ENCODE measurements around the gene AGTPBP1.

AGTPBP1 gene

DNA sequence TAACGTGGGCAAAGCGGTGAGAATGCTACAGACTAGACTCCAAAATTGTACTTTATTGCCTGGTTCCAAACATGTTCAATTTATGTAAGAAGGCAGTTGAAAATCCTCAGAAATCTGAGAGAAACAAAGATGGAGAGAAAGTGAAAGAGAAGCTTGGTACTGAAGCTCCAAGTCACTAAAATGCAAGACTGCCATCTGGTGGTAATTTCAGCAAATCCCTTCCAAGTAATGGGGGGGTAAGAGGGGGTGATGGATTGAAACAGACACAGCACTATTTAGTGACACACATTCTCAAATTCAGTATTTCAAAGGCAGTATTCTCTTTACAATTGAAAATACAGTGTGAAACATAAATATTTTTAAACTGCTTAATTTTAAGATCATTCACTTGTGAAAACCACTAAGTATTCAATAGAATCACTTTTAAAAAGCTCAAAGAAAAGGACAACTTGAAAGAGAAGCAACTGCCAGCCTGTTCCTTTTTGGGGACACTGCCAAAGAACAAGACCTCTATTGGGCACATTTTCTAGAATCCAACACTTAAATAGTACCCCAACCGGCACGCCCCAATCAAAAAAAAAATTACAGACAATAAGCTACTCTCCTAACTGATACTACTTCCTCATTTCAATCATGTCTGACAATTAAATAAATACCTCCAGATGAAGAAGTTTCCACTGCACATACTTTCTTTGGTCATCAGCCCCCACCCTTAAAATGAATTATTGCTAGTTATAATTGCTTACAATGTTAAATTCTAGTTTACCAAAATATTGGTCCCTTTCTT is 131.5 kb downstream of the AGTPBP1 start:
- peaks cover under 1% of the 10 kb centered on the region for H3K36me3 Mint-ChIP-seq (ENCODE audit: low read depth)
- H3K4me1 Mint-ChIP-seq: no peaks in the 10 kb centered on the region
- TF ChIP-seq CTCF (IDR thresholded peaks at IDR 0.05; ENCODE audit: unreplicated experiment in 3 of 3): peak; percentile 83 to 87 (median 86)
- peak overlapping the region in 1 of 3 experiments; percentile 9 for H3K4me3 Mint-ChIP-seq
- peaks cover 3% of the 10 kb centered on the region for H3K27me3 Mint-ChIP-seq (ENCODE audit: low read depth)
- peak overlapping the region; percentile 24 to 67 (median 60) for H3K27ac Mint-ChIP-seq
- H3K9me3 Mint-ChIP-seq: no peaks in the 10 kb centered on the region

GRCh38 chr9:85605905-85606304 is 135.8 kb downstream of the AGTPBP1 start:
- peaks cover 10% of the 10 kb centered on the region for H3K9me3 Mint-ChIP-seq
- no peak overlapping the region for H3K27ac Mint-ChIP-seq
- no peak overlapping the region for H3K4me3 Mint-ChIP-seq
- H3K4me1 Mint-ChIP-seq: no peaks in the 10 kb centered on the region
- H3K27me3 Mint-ChIP-seq (ENCODE audit: low read depth): no peaks in the 10 kb centered on the region
- no peak for TF ChIP-seq CTCF (IDR thresholded peaks at IDR 0.05; ENCODE audit: unreplicated experiment in 3 of 3)
- peaks cover 33% of the 10 kb centered on the region for H3K36me3 Mint-ChIP-seq (ENCODE audit: low read depth)

DNA sequence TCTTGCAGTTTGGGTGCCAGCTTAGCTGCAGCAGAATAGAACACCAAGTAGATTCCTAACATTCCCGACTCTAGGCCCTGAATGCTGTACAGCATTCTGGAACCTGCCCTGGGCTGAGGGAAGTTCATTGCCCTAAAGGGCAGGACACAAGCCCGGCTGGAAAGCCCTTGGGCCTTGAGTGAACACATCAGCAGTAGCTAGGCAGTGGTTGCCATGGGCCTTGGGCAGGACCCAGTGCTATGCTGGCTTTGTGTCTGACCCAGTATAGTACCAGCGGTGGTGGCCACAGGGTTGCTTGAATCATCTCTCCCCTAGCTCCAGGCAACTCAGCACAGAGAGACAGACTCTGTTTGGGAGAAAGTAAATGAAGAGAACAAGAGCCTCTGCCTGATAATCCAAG is 137.8 kb downstream of the AGTPBP1 start:
- no peak for TF ChIP-seq CTCF (IDR thresholded peaks at IDR 0.05; ENCODE audit: unreplicated experiment in 3 of 3)
- no peak overlapping the region for H3K27ac Mint-ChIP-seq
- H3K4me1 Mint-ChIP-seq: peaks cover 8% of the 10 kb centered on the region
- peaks cover 10% of the 10 kb centered on the region for H3K9me3 Mint-ChIP-seq
- H3K27me3 Mint-ChIP-seq (ENCODE audit: low read depth): no peaks in the 10 kb centered on the region
- H3K36me3 Mint-ChIP-seq (ENCODE audit: low read depth): peaks cover 40% of the 10 kb centered on the region
- no peak overlapping the region for H3K4me3 Mint-ChIP-seq

DNA sequence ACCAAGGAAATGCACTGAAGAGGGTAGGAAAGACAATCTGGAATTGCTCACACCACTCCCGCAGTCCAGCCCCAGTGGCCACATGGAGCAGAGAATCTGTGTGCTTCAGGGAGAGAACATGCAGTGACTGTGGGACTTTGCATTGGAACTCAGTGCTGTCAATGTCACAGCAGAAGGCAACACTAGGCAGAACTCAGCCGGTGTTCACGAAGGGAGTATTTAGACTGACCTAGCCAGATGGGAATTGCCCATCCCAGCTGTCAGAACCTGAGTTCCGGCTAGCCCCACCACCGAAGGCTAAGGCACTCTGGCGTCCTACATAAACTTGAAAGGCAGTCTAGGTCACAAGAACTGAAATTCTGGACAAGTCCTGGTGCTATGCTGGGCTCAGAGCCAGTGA is 139.0 kb downstream of the AGTPBP1 start:
- Mint-ChIP-seq H3K9me3 (peaks cover 15% of the 10 kb centered on the region), H3K36me3 (ENCODE audit: low read depth) (peaks cover 48% of the 10 kb centered on the region)

GRCh38 chr9:85600675-85601263 is 141.0 kb downstream of the AGTPBP1 start:
- no peak for TF ChIP-seq CTCF (IDR thresholded peaks at IDR 0.05; ENCODE audit: unreplicated experiment in 3 of 3)
- H3K27me3 Mint-ChIP-seq (ENCODE audit: low read depth): no peaks in the 10 kb centered on the region
- peaks cover 48% of the 10 kb centered on the region for H3K36me3 Mint-ChIP-seq (ENCODE audit: low read depth)
- H3K4me3 Mint-ChIP-seq: no peak overlapping the region
- peaks cover 15% of the 10 kb centered on the region for H3K9me3 Mint-ChIP-seq
- H3K27ac Mint-ChIP-seq: no peak overlapping the region
- H3K4me1 Mint-ChIP-seq: peaks cover 8% of the 10 kb centered on the region

More for the DNA sequence above, 139.0 kb downstream of the AGTPBP1 start:
- Mint-ChIP-seq H3K27me3 (ENCODE audit: low read depth) (no peaks in the 10 kb centered on the region), H3K4me1 (peaks cover 8% of the 10 kb centered on the region), H3K27ac (no peak overlapping the region), H3K4me3 (no peak overlapping the region)
- TF ChIP-seq CTCF (IDR thresholded peaks at IDR 0.05; ENCODE audit: unreplicated experiment in 3 of 3): no peak

All from nephron (organoid).